MM.1S (cell line): Measurements from ENCODE around the gene ACACB.

ENCODE experiments used
- CTCF ChIP-seq: fragments of 300-600 bp; sonication (generic); IDR thresholded peaks from 2 replicates; pipeline ENCODE4 v1.5.1; 2016; ENCODE audit warnings: antibody characterized with exemption, low read length, mixed read lengths
- EZH2 ChIP-seq: fragments of 300-600 bp; sonication (generic); optimal IDR thresholded peaks from 2 replicates; pipeline ENCODE3; 2017; ENCODE audit warnings: low read depth, mild to moderate bottlenecking, antibody characterized with exemption, low read length, mixed read lengths
- EZH2phosphoT487 ChIP-seq: fragments of 300-600 bp; sonication (generic); IDR thresholded peaks from 2 replicates; pipeline ENCODE4 v1.6.1; 2018; ENCODE audit warnings: antibody characterized with exemption, low read length

- no peak for TF ChIP-seq CTCF
- TF ChIP-seq EZH2: no peak
- no peak for TF ChIP-seq EZH2phosphoT487
Measured at GRCh38 chr12:109250523-109250922, 134.1 kb downstream of the ACACB start.
